CD4-positive, alpha-beta T cell treated with Interleukin-6 for 4 hours (primary cell): ENCODE data around the gene SCP2D1.
"Not testable (repeated sequence)": the region's sequence is repeated elsewhere in the genome, so short reads cannot be mapped to it uniquely, and the experiment has no call there.

Source experiments
- DNase-seq: peaks from one replicate; pipeline ENCODE4 v3.0.0-alpha.2; 2020; ENCODE audit warnings: mixed read lengths

SCP2D1 gene

DNA sequence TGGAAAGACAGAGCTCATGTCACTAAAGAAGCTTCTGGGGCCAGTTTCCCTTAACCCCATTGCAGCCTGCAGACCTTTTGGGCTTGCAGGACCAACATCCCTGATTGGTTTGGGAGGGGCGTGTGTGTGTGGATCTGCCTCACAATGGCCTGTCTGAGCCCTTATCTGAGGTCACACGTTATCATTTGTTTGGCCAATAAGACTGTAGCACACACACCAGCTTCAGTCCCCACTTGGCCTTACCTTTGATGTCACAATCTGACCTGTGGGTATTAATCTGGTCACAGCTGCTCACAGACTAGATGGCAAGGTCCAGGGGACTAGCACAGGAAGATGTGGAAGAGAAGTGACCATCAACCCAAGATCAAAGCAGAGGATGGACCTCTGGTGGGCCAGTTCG, at the start of gene SCP2D1:
Gene SCP2D1 (plus strand): TSS at position 301 of the 400 bp plus-strand sequence. CDS start 33 bp downstream, at position 334.
- DNase-seq = no peak

DNA sequence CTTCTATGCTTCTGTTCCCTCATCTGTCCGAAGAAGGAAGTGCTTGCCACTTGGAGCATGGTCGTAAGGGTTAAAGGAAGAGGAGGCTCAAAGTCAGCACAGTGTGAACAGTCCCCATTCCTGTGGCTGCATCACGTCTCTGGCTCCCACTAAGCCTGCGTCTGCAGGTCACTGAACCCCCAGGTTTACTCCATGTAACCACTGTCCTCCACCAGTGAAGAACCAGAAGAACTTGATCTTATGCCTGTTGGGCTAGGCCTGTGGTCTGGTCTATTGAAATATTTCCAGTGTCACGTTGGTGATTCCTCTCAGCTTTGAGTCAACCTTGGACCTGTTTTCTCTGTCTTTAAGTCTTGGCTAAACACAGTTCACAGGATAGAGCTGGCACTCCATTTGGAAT, 45.9 kb upstream of the SCP2D1 start:
- no peak for DNase-seq

DNA sequence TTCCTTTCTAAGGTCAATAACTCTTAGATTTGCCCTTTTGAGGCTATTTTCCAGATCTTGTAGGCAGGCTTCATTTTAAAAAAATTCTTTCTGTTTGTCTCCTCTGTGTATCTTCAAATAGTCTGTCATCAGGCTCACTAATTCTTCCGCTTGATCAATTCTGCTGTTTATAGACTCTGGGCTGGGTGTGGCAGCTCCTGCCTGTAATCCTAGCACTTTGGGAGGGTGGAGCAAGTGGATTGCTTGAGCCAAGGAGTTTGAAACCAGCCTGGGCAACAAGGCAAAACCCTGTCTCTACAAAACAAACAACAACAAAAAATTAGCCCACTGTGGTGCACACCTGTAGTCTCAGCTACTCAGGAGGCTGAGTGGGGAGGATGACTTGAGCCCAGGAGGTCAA, 40.0 kb upstream of the SCP2D1 start:
- no peak for DNase-seq

DNA sequence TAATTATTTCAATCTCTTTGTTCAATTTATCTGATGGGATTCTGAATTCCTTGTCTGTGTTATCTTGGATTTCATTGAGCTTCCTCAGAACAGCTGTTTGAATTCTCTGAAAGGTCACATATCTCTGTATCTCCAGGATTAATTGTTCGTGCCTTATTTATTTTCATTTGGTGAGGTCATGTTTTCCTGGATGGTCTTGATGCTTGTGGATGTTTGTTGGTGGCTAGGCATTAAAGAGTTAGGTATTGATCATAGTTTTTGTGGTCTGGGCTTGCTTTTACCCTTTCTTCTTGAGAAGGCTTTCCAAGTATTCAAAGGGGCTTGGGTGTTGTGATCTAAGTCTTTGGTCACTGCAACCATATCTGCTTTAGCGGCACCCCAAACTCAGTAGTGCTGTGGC, 39.4 kb upstream of the SCP2D1 start:
- DNase-seq = no peak

DNA sequence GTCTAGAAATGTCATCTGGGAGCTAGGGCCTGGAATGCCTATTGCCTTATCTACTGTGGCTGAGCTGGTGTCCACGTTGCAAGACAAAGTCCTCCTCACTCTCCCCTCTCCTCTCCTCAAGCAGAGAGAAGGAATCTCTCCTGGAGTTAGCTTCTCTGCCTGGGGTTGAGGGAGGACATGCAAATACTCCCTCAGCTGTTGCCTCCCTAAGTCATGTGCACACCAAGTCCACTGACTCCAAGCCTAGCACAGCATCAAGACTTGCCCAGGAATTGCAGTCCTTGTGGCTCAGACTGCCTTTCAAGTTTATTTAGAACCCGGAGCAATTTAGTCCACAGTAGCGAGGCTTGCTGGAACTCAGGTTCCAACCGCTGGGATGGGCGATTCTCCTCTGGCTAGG, 38.0 kb upstream of the SCP2D1 start:
- no peak for DNase-seq

DNA sequence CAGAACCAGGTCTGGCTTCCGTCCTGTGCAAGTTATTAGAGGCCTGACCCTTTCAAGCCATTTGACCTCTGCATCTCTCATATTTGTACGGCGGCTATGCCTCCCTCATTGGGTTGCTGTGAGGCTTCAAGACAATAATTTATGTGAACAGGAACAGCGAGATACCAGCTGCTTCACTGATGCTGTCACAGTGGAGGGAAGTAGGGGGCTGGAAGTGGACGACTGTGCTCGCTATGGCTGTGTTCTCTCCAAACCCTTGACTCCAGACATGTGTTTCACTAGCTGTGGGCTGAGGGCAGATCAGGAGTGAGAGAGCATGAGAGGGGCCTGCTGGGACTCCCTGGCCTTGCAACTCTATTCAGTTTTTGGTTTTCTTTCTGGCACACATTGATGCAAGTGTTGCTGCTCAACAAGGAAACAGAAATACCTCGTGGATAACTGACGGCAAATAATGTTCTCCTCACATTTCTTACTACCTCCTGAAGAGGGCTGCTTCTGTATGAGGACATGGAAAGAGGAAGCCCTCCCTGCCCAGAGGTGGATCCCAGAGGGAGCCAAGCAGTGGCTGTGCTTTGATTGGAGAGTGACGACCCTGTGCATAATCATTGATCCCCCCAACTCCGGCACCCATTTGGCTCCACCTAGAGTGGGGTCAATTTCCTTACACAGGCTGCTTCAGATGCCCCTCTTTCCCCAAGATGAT, 34.7 kb upstream of the SCP2D1 start:
- no peak for DNase-seq

DNA sequence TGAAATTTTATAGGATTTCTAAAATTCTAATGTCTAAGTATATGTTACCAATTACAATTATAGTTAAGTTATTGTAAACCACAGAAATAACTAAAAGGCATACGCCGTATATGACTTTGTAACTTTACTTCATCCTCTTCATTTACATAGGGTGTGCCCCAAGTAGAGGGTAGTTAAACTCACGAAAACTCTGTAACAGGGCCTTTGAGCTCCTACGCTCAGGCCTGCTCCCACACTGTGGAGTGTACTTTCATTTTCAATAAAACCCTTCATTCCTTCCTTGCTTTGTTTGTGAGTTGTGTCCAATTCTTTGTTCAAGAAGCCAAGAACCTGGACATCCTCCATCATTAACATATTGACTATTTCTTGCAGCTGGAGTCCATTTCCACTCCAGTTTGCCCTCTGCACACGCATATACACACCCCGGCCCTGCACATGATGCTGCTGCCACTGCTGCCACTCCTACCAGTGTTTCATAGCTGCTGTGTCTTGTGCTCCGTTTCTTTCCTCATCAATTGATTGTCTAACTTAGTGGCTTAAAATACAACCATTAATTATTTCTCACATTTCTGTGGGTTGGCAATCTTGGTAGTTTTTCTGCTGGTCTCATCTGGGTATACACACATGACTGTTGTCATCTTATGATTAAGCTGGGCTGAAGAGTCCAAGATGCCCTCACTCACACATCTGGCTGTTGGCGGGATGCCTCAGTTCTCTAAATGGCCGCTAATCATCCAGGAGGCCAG, 33.0 kb upstream of the SCP2D1 start:
- no peak for DNase-seq

DNA sequence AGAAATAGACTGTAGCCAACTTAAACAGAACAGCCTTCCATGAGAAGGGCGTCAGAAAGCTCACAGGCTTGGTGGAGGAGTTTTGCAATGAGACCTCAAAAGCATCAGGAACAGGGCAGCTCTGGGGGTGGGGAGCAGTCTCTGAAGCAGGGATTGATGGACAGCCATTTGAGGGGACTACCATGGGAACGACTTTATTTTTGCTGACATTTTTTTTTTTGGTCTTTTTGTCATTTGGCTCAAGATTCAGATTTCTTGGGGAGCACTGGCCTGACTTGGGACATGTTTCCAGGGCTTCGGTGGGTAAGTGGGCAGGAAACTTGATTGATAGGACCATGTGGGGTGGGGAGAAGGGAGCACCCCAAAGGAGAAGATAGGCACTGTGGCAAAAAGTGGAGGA, 32.1 kb upstream of the SCP2D1 start:
- DNase-seq = no peak

DNA sequence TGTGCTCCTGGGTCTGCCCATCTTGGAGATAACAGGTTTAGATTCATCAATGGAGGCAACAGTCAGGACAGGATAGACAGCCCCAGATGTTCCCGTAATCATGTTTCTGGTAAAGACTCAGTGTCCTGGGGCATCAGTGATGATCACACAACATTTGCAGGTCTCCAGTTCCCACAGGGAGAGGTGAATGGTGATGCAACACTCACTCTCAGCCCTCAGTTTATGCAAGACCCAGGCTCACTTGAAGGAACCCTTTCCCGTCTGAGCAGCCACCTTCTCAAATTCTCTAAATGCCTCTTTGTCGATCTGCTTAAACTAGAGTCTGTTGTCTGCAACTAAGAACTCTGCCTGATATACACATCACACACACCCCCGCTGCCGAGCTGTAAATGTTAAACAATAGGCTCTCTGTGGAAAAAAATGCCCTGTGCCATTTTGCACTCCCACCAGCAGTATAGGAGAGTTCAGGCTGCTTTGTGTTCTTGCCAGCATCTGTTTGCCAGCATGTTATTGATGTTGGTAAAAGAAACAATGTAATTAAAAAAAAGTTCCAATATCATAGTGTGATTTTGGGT, 30.1 kb upstream of the SCP2D1 start:
- DNase-seq = no peak

DNA sequence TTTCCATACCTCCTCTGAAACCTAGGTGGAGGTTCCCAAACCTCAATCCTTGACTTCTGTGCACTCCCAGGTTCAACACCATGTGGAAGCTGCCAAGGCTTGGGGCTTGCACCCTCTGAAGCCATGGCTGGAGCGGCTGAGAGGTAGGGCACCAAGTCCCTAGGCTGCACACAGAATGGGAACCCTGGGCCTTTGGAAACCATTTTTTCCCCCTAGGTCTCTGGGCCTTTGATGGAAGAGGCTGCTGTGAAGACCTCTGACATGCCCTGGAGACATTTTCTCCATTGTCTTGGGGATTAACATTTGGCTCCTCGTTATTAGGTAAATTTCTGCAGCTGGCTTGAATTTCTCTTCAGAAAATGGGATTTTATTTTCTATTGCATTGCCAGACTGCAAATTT, 26.5 kb upstream of the SCP2D1 start:
- not testable (repeated sequence) for DNase-seq

DNA sequence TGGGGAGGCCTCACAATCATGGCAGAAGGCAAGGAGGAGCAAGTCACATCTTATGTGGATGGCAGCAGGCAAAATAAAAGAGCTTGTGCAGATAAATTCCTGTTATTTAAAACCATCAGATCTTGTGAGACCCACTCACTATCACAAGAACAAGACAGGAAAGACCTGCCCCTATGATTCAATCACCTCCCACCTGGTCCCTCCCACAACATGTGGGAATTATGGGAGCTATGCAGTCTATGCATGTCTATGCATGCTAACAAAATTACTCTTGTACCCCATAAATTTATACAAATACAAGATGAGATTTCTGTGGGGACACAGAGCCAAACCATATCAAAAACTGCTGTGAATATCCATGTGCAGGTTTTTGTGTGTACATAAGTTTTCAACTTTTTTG, 25.6 kb upstream of the SCP2D1 start:
- DNase-seq = no peak

DNA sequence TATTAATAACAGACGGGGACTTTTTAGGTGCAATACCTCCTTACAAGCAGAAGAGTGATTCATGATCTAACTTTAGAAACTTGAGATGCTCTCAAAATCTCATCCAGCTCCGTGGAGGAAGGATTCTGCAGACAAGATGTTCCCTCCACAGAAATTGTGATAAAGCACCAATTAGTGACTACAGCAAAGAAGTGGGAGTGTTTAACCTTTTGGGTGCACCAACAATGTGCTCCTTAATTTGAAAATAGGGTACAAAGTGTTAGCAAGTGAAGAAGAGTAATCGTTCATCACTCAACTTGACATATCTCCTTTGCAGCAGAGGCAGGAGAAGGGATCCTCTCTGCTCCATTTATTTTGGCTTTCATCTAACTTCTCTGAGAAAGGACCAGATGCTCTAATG, 22.8 kb upstream of the SCP2D1 start:
- no peak for DNase-seq

DNA sequence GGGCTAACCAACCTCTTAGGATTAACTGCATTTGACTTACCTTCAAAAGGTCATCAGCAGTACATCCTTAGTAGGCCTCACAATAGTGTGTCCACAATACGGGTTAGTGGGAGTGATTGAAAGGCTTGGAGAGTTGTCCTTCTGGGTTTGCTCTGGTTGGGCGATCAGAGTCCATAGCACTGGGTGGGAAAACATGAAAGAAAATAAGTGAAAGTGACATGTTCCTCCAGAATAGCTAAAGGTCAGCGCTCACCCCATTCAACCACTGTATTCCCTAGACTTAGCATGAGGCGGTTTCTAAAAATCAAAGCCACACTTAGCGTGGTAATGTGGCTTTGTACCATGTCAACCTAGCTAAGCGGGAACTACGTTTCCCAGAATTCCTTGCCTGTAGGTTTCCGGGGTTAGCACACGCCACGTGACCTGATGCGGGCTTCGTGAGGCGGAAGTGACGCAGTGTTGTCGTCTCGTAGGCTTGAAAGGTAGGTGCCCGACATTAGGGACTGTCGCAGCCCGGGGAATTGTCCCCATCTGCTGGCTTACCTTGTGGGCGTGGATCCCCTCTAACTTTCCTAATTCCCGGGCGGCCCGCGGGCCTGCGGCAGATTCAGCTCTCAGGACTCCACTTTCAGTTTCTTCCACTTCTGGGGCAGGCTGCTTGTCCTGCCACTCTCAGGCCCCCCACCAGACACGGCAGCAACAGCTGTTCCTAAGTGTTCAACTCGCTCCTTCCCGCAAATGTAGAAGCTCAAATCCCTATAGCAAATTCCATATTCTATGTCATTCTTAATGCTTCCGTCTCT, 19.8 kb upstream of the SCP2D1 start:
- DNase-seq = peak; percentile 90

DNA sequence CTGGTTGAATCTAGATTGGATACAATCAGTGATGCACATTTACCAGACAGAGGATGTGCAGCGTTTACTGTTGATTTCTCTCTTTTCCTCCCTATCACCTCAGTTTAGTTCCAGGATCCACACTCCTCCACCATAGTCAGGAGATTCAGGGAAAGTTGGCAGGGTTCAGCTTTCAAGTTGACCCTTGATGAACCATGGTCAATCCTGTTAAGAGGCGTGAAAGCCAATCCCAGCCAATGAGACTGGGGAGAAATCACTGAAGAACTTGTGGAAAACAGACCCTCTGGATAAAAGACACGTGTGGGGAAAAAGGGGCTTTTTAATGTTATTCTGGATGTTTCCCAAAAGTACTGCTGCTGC, 19.2 kb upstream of the SCP2D1 start:
- no peak for DNase-seq

DNA sequence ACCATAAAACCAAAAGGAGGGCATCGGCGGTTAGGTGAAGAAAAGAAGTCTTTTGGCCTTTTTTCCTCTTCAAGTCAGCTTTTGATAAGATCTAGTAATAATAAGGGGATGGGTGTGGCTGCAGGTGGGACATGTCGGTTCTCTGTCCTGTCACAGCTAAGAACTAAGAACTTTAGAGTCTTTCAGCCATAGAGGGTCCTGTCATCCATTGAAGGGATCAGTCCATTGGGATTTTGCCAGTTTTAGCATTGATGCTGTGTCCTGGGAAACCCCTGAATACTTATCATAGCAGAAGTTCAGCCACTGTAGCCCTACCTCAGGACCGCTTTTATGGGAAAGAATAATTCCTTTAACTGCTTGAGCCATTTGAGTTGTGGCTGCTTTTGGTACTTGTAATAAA, 18.2 kb upstream of the SCP2D1 start:
- no peak for DNase-seq

DNA sequence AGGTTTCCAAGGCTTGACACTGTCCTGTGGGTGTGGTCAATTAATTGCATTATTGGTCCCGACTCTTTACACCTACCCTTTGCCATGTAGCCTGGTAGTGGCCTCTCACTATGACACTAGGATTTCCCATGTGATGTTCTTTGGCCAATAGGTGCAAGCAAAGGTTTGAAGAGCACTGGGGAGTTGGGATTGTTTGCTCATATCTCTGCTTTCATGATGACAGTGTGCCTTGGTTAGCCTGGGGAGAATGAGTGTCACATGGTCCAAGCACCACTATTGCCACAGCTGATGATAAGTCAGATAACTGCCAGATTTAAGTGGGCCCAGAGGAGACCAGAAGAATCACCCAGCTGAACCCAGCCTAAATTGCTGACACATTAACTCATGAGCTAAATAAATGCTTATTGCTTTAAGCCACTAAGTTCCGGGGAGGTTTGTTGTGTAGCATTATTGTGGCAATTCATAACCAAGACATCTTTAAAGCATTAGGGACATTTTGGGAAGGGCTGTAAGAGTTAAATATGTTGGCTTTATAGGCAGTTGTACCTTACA, 17.2 kb upstream of the SCP2D1 start:
- DNase-seq = no peak

DNA sequence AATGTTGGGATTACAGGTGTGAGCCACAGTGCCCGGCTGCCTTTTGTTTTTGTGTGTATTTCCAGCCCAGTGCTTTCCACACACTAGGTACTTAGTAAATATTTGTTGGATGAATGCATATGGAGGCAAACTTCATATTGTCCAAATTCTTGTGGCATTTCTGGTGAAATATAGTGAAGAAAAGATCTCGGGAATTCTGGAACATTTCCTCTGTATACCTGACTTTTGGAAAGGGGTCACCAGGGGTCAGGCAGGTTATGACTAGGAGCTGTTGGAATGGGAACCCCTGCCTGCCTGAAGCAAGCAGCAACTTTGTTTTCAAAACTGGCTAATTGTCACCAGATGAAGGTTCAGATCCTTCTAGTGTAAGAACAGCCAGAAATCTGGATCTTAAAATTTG, 12.1 kb upstream of the SCP2D1 start:
- DNase-seq = no peak

DNA sequence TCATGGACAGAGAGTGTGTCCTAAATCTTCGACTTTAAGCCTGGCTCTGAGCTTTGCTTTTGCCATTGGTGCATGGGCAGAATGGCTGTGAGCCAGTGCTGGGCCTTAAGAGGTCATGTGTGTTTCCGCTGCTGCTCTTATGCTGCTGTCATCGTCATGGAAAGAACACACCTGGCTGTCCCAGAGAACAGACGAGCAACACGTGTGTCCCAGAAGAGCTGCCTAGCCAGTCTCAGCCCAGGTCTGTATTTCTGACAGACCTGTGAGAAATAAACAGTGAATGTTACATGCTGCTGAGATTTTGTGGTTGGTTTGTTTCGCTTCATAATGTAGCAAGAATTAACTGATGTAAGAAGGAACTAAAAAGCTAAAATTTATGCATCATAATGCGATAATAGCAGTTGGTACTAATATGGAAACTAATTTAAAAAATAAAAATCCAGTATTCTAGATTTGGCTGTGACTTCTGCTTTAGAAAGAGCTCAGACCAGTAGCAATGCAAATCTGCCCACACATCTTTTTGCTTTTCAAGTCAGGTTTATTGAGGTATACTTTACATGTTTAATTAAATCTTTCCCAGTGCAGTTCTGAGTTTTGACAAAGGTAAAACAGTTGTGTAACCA, 11.5 kb upstream of the SCP2D1 start:
- DNase-seq = no peak

DNA sequence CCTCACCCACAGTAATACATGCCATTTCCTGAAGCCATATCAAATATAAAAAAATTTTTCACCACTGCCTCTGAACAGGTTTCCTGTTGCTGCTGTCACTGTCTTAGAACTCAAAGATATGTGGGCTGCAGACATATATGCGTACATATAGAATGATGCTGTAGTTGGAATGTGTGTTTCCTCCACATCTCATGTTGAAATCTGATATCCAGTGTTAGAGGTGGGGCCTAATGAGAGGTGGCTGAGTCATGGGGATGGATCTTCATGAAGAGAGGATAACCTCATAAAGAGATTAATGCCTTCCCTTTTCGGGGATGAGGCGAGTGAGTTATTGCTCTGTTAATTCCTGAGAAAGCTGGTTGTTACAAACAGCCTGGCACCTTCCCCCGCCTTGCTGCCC, 7.7 kb upstream of the SCP2D1 start:
- DNase-seq = no peak

DNA sequence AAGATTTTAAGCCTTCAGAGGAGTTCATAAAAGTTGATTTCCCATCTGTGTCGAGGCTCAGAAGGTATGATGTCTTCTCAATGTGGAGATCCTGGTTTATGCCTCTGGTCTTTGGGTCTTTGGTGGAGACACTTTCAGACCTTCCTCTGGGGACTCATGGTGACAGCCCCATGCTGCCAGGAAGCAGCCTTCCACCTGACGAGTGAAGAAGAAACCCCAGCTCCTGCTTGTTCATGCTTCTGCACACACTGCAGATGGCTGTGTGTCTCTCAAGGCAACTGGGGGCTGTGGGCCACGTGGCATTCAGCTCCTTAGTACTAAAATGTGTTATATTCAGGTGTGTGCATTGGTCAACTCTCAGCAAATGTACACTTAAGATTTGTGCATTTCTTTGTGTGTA, 4.9 kb upstream of the SCP2D1 start:
- DNase-seq = no peak

DNA sequence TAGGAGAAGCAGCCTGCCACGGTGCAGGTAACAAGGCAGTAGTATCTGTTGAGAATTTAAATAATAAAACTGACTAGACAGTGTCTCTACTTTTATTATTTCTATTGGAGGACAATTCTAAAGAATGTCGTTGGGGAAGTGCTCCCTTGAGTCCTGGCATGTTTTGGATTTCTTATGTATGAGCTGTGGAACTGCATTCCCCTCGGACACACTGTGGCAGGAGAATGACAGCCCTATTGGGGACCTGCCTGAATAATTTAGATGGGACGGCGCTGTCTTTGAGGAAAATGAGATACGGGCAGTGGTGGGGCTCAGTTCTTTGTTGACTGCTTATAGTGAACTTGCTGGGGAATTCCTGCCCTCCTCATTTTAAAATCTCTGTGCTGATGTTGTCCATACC, 2.4 kb upstream of the SCP2D1 start:
- no peak for DNase-seq

DNA sequence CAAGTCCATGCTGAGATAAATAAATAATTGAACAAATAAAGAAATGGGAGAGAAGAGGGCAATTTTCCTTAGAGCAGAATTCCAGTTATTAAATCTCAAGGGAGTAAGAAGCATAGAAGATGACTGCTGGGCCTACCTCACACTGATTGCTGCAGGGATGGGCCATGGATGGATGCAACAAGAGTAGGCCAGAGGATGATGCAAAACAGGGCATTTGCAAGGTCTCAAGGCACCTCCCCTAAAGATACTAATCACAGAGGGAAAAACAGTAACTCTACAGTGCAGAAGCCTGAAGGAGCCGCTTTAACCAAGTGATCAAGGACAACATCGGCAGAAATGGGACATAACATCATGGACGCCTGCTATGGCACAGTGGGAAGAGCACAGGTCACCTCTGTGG, 1.7 kb upstream of the SCP2D1 start:
- no peak for DNase-seq
